Activated naive CD8-positive, alpha-beta T cell (primary cell): ENCODE results near the gene SVIL.
A peak's percentile ranks its signal among the peaks of the same experiment; 100 is the strongest.
"Not testable (repeated sequence)": the region's sequence is repeated elsewhere in the genome, so short reads cannot be mapped to it uniquely, and the experiment has no call there.

Experiments
- H3K27ac Mint-ChIP-seq: one replicate; pipeline ENCODE4 v1.8.0; 2021; ENCODE audit warnings: mixed read lengths
- H3K27me3 Mint-ChIP-seq: one replicate; pipeline ENCODE4 v1.8.0; 2021; ENCODE audit warnings: mixed read lengths
- H3K36me3 Mint-ChIP-seq: one replicate; pipeline ENCODE4 v1.8.0; 2021; ENCODE audit warnings: mixed read lengths
- H3K4me1 Mint-ChIP-seq: one replicate; pipeline ENCODE4 v1.8.0; 2021; ENCODE audit warnings: low read depth, mixed read lengths
- H3K4me3 Mint-ChIP-seq: one replicate; pipeline ENCODE4 v1.8.0; 2021; ENCODE audit warnings: mild to moderate bottlenecking, mixed read lengths
- H3K9me3 Mint-ChIP-seq: one replicate; pipeline ENCODE4 v1.8.0; 2021; ENCODE audit warnings: low read depth, mixed read lengths

Gene SVIL

DNA sequence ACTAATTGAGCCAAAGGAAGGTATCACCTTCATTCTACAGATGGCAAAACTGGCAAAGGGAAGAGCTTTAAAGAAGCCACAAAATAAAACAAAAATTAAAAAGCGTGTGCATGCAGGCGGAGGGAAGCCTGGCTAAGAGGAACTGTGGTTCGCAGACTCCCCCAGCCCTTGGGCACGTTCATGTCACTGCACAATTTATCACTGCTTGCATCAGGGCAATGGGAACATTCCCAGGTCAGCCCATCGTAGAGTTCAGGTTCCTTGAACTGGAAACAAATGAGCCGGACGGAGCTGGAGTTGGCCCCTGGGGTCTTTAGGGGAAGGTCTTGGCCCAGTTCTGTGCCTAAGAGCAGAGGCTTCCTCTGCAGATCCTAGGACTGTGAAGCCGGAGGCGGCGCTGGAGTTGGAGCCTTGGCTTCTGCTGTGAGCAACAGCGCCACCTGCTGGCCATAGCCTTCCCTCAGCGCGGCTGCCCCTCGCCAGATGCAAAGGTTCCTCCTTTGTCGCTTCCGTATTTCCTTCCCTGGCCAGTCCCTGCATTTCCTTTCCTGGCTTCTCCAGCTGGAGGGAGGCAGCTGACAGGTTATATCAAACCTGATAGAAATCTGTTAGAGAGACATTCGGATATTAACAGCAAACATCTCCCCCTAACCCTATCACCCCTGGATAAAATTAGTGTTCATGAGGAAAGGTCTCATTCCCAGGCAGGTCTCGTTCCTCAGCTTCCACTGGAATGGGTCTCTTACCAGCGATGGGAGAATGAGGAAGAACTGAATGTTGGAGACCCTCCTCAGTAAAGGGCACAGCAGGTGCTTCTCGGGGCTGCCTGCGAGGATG lies 185.8 kb downstream of the SVIL start:
- not testable (repeated sequence) for H3K36me3 Mint-ChIP-seq, H3K27ac Mint-ChIP-seq, H3K27me3 Mint-ChIP-seq, H3K4me1 Mint-ChIP-seq, H3K4me3 Mint-ChIP-seq, H3K9me3 Mint-ChIP-seq

GRCh38 chr10:29448125-29448524 lies 186.6 kb downstream of the SVIL start:
- no peaks in the 10 kb centered on the region for H3K27me3 Mint-ChIP-seq
- H3K27ac Mint-ChIP-seq, result no peak overlapping the region
- H3K4me1 Mint-ChIP-seq, result peaks cover 3% of the 10 kb centered on the region
- no peaks in the 10 kb centered on the region for H3K9me3 Mint-ChIP-seq
- no peaks in the 10 kb centered on the region for H3K36me3 Mint-ChIP-seq
- H3K4me3 Mint-ChIP-seq, result no peak overlapping the region

- H3K4me3 Mint-ChIP-seq, result no peak overlapping the region
- H3K4me1 Mint-ChIP-seq, result peaks cover 3% of the 10 kb centered on the region
- H3K27me3 Mint-ChIP-seq, result no peaks in the 10 kb centered on the region
- no peaks in the 10 kb centered on the region for H3K36me3 Mint-ChIP-seq
- H3K27ac Mint-ChIP-seq, result no peak overlapping the region
- no peaks in the 10 kb centered on the region for H3K9me3 Mint-ChIP-seq
Measured at GRCh38 chr10:29446327-29446726, 188.4 kb downstream of the SVIL start.

GRCh38 chr10:29443745-29444523 lies 190.8 kb downstream of the SVIL start:
- peaks cover 2% of the 10 kb centered on the region for H3K9me3 Mint-ChIP-seq
- H3K4me3 Mint-ChIP-seq, result no peak overlapping the region
- no peak overlapping the region for H3K27ac Mint-ChIP-seq
- peaks cover 3% of the 10 kb centered on the region for H3K4me1 Mint-ChIP-seq
- H3K36me3 Mint-ChIP-seq, result peaks cover 7% of the 10 kb centered on the region
- no peaks in the 10 kb centered on the region for H3K27me3 Mint-ChIP-seq

- peaks cover 12% of the 10 kb centered on the region for H3K9me3 Mint-ChIP-seq
- H3K4me3 Mint-ChIP-seq, result no peak overlapping the region
- no peak overlapping the region for H3K27ac Mint-ChIP-seq
- H3K4me1 Mint-ChIP-seq, result peaks cover 3% of the 10 kb centered on the region
- H3K36me3 Mint-ChIP-seq, result peaks cover 21% of the 10 kb centered on the region
- no peaks in the 10 kb centered on the region for H3K27me3 Mint-ChIP-seq
Measured at GRCh38 chr10:29440981-29441380, 193.8 kb downstream of the SVIL start.

- not testable (repeated sequence) for H3K27ac Mint-ChIP-seq, H3K27me3 Mint-ChIP-seq
- H3K9me3 Mint-ChIP-seq, result peaks cover 12% of the 10 kb centered on the region
Measured at GRCh38 chr10:29439005-29439404, 195.8 kb downstream of the SVIL start.

DNA sequence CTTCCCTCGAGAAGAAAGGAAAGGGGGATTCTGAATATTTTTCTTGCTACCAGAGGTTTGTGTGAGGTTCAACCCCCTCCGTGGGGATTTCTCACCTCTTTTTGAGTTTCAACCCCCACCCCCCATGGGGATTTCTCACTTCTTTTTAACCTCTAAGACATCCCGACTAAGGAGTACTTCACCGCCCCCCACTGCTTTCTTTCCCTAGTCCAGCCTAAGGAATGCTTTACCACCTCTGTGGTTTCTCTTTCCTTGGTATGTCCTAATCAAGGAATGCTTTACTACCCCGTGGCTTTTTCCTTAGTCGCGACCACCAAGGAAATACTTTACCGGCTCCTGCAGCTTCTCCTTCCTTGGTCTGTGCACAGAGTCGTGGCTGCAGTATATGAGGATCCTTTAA lies 196.5 kb downstream of the SVIL start:
- Mint-ChIP-seq H3K27ac (no peak overlapping the region), H3K36me3 (peaks cover 34% of the 10 kb centered on the region), H3K9me3 (peaks cover 12% of the 10 kb centered on the region), H3K27me3 (no peaks in the 10 kb centered on the region), H3K4me1 (peaks cover 4% of the 10 kb centered on the region), H3K4me3 (no peak overlapping the region)

More at GRCh38 chr10:29439005-29439404, 195.8 kb downstream of the SVIL start:
- H3K36me3 Mint-ChIP-seq, result peaks cover 34% of the 10 kb centered on the region
- not testable (repeated sequence) for H3K4me3 Mint-ChIP-seq, H3K4me1 Mint-ChIP-seq

DNA sequence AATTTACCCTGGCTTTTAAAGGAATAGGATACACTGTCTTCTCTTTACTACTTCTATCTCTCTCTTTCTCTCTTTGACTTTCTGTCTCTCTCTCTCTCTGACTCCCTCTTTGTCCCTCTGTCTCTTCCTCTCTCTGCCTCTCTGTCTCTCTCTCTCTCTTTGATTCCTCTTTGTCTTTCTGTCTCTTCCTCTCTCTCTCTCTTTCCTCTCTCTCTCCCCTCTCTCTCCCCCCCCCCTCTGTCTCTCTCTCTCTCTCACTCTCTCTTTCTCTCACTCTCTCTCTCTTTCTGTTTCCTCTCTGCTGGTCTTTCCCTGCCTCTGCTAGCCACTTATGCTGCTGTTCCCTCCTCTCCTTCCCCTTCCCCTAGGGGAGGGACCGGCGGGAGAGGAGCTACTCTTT lies 196.9 kb downstream of the SVIL start:
- Mint-ChIP-seq H3K27me3 (no peaks in the 10 kb centered on the region), H3K36me3 (peaks cover 34% of the 10 kb centered on the region), H3K9me3 (peaks cover 12% of the 10 kb centered on the region), H3K4me1 (peaks cover 4% of the 10 kb centered on the region), H3K4me3 (no peak overlapping the region), H3K27ac (no peak overlapping the region)

GRCh38 chr10:29435809-29436501 lies 198.8 kb downstream of the SVIL start:
- no peak overlapping the region for H3K27ac Mint-ChIP-seq
- H3K4me1 Mint-ChIP-seq, result peaks cover 4% of the 10 kb centered on the region
- H3K36me3 Mint-ChIP-seq, result peaks cover 34% of the 10 kb centered on the region
- peaks cover 12% of the 10 kb centered on the region for H3K9me3 Mint-ChIP-seq
- no peaks in the 10 kb centered on the region for H3K27me3 Mint-ChIP-seq
- no peak overlapping the region for H3K4me3 Mint-ChIP-seq

- Mint-ChIP-seq H3K27ac (no peak overlapping the region), H3K27me3 (no peaks in the 10 kb centered on the region), H3K4me1 (peaks cover 4% of the 10 kb centered on the region), H3K4me3 (no peak overlapping the region), H3K9me3 (peaks cover 12% of the 10 kb centered on the region), H3K36me3 (peaks cover 28% of the 10 kb centered on the region)
Measured at GRCh38 chr10:29434111-29434510, 200.7 kb downstream of the SVIL start.

GRCh38 chr10:29431711-29432110 lies 203.1 kb downstream of the SVIL start:
- Mint-ChIP-seq H3K4me3 (no peak overlapping the region), H3K4me1 (peaks cover 4% of the 10 kb centered on the region), H3K9me3 (peaks cover 7% of the 10 kb centered on the region), H3K27ac (peak overlapping the region; percentile 3), H3K36me3 (peaks cover 19% of the 10 kb centered on the region), H3K27me3 (no peaks in the 10 kb centered on the region)

- Mint-ChIP-seq H3K4me3 (no peak overlapping the region), H3K27ac (no peak overlapping the region), H3K27me3 (no peaks in the 10 kb centered on the region), H3K36me3 (peaks cover 9% of the 10 kb centered on the region), H3K9me3 (no peaks in the 10 kb centered on the region), H3K4me1 (peaks cover 4% of the 10 kb centered on the region)
Measured at GRCh38 chr10:29430101-29430500, 204.7 kb downstream of the SVIL start.

- Mint-ChIP-seq H3K36me3 (peaks cover 6% of the 10 kb centered on the region), H3K4me1 (no peaks in the 10 kb centered on the region), H3K27me3 (no peaks in the 10 kb centered on the region), H3K4me3 (no peak overlapping the region), H3K9me3 (no peaks in the 10 kb centered on the region), H3K27ac (no peak overlapping the region)
Measured at GRCh38 chr10:29428486-29428885, 206.3 kb downstream of the SVIL start.

DNA sequence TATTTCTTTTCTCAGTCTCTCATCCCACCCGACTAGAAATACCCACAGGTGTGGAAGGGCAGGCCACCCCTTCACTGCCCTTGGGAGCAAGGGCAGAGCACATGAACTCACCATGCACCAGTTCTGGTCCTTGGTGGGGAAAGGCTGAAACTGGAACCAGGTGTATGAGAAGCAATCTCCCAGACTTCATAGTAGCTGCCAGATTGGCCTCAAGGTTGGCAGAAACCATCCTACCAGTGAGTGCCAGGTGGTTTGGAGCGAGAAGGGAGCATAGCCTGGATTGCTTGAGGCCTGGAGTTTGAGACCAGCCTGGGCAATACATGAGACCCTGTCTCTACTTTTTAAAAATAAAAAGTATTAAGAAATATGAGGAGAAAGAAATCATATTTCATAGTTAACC lies 207.1 kb downstream of the SVIL start:
- Mint-ChIP-seq H3K27me3 (no peaks in the 10 kb centered on the region), H3K36me3 (peaks cover 8% of the 10 kb centered on the region), H3K27ac (no peak overlapping the region), H3K4me1 (no peaks in the 10 kb centered on the region), H3K9me3 (no peaks in the 10 kb centered on the region), H3K4me3 (no peak overlapping the region)

GRCh38 chr10:29426420-29426819 lies 208.4 kb downstream of the SVIL start:
- Mint-ChIP-seq H3K27me3 (no peaks in the 10 kb centered on the region), H3K27ac (no peak overlapping the region), H3K36me3 (peaks cover 15% of the 10 kb centered on the region), H3K4me3 (no peak overlapping the region), H3K9me3 (no peaks in the 10 kb centered on the region), H3K4me1 (no peaks in the 10 kb centered on the region)
